Activated T-cell treated with anti-CD3 and anti-CD28 coated beads, Interleukin-2, amount 50 U/mL, for 72 hours (primary cell): ENCODE measurements around the gene BCLAF1. TPM values are rescaled to one million over a fixed set of nuclear protein-coding genes. Genes with fewer than 3 reads are reported as not detected.

Source experiments
- ATAC-seq, 2 donors: fragments of 150-1000 bp; cut with Tn5 transposase; replicated peaks in 1 of 2; 2 replicates each; pipeline ENCODE4 v1.10.0; 2021; ENCODE audit warnings: moderate library complexity in 2 of 2, mild to moderate bottlenecking in 1 of 2
- DNase-seq, 2 donors: peaks; one replicate each; pipeline ENCODE4 v3.0.0; 2021 to 2022; ENCODE audit warnings: mixed read lengths in 1 of 2
- H3K27ac Mint-ChIP-seq: one replicate; pipeline ENCODE4 v1.8.0; 2022; ENCODE audit warnings: mild to moderate bottlenecking, moderate library complexity, mixed read lengths
- H3K27me3 Mint-ChIP-seq: one replicate; pipeline ENCODE4 v1.8.0; 2022; ENCODE audit warnings: low read depth, mixed read lengths
- H3K36me3 Mint-ChIP-seq, 2 donors: one replicate each; pipeline ENCODE4 v1.8.0; 2022; ENCODE audit warnings: mixed read lengths in 2 of 2, mild to moderate bottlenecking in 1 of 2; ENCODE audit not compliant: insufficient read depth in 2 of 2
- H3K4me1 Mint-ChIP-seq: one replicate; pipeline ENCODE4 v1.8.0; 2022; ENCODE audit warnings: low read depth, mixed read lengths
- H3K4me3 Mint-ChIP-seq, 2 donors: one replicate each; pipeline ENCODE4 v1.8.0; 2022; ENCODE audit warnings: mild to moderate bottlenecking in 2 of 2, mixed read lengths in 2 of 2, moderate library complexity in 2 of 2
- H3K9me3 Mint-ChIP-seq, 2 donors: one replicate each; pipeline ENCODE4 v1.8.0; 2022; ENCODE audit warnings: mixed read lengths in 2 of 2
- total RNA-seq, 2 donors: library from RNA; stranded (reverse); gene quantifications; one replicate each; pipeline ENCODE4 v1.2.3, GENCODE V29; 2022

The BCLAF1 gene
- 100 to 1,000 TPM; 146 to 151 TPM for total RNA-seq

- Mint-ChIP-seq H3K27me3 (no peaks in the 10 kb centered on the region), H3K4me3 (peak within 1 kb of the TSS; percentile 85 to 100), H3K9me3 (no peaks in the 10 kb centered on the region), H3K36me3 (peaks cover 5 to 14% of the 10 kb centered on the region in 2 donors), H3K4me1 (peaks cover 64% of the 10 kb centered on the region), H3K27ac (peak within 1 kb of the TSS; percentile 97)
- DNase-seq (peak; percentile 99 to 100), ATAC-seq (peak; percentile 84)
These were observed at the start of gene BCLAF1 for GRCh38 chr6:136289579-136290409. BCLAF1 (minus strand) TSS chr6:136289846; CDS start chr6:136279866, 9,980 bp downstream.

- no peak for DNase-seq
- Mint-ChIP-seq H3K4me3 (no peak overlapping the region), H3K4me1 (no peaks in the 10 kb centered on the region), H3K27me3 (no peaks in the 10 kb centered on the region), H3K36me3 (no peaks in the 10 kb centered on the region), H3K9me3 (no peaks in the 10 kb centered on the region), H3K27ac (no peak overlapping the region)
- ATAC-seq, result no peak
These were observed 48.8 kb upstream of the BCLAF1 start for GRCh38 chr6:136338486-136338885.

GRCh38 chr6:136337606-136338005 lies 48.0 kb upstream of the BCLAF1 start:
- no peak for ATAC-seq
- Mint-ChIP-seq H3K9me3 (no peaks in the 10 kb centered on the region), H3K4me1 (no peaks in the 10 kb centered on the region), H3K27me3 (no peaks in the 10 kb centered on the region), H3K27ac (no peak overlapping the region), H3K4me3 (no peak overlapping the region), H3K36me3 (no peaks in the 10 kb centered on the region)
- DNase-seq, result no peak

- no peak overlapping the region for H3K4me3 Mint-ChIP-seq
- no peak for ATAC-seq
These were observed 47.5 kb upstream of the BCLAF1 start for GRCh38 chr6:136337121-136337520.

GRCh38 chr6:136335736-136336363 lies 46.2 kb upstream of the BCLAF1 start:
- H3K4me1 Mint-ChIP-seq, result no peaks in the 10 kb centered on the region
- no peaks in the 10 kb centered on the region for H3K36me3 Mint-ChIP-seq
- H3K4me3 Mint-ChIP-seq, result no peak overlapping the region
- no peak overlapping the region for H3K27ac Mint-ChIP-seq
- no peak for ATAC-seq
- no peaks in the 10 kb centered on the region for H3K27me3 Mint-ChIP-seq
- no peaks in the 10 kb centered on the region for H3K9me3 Mint-ChIP-seq
- no peak for DNase-seq

More at GRCh38 chr6:136337121-136337520, 47.5 kb upstream of the BCLAF1 start:
- H3K27ac Mint-ChIP-seq, result no peak overlapping the region
- H3K27me3 Mint-ChIP-seq, result no peaks in the 10 kb centered on the region
- no peak for DNase-seq
- no peaks in the 10 kb centered on the region for H3K4me1 Mint-ChIP-seq
- H3K9me3 Mint-ChIP-seq, result no peaks in the 10 kb centered on the region
- no peaks in the 10 kb centered on the region for H3K36me3 Mint-ChIP-seq

- Mint-ChIP-seq H3K36me3 (no peaks in the 10 kb centered on the region), H3K27ac (no peak overlapping the region), H3K27me3 (no peaks in the 10 kb centered on the region), H3K9me3 (no peaks in the 10 kb centered on the region), H3K4me3 (no peak overlapping the region), H3K4me1 (no peaks in the 10 kb centered on the region)
- ATAC-seq (no peak), DNase-seq (peak in 1 of 2 donors; percentile 6)
These were observed 45.2 kb upstream of the BCLAF1 start for GRCh38 chr6:136334853-136335252.

- DNase-seq (no peak), ATAC-seq (no peak)
- H3K4me1 Mint-ChIP-seq, result no peaks in the 10 kb centered on the region
- H3K36me3 Mint-ChIP-seq, result no peaks in the 10 kb centered on the region
- no peaks in the 10 kb centered on the region for H3K27me3 Mint-ChIP-seq
- H3K9me3 Mint-ChIP-seq, result no peaks in the 10 kb centered on the region
- no peak overlapping the region for H3K4me3 Mint-ChIP-seq
- no peak overlapping the region for H3K27ac Mint-ChIP-seq
These were observed 44.8 kb upstream of the BCLAF1 start for GRCh38 chr6:136334465-136334846.

- H3K9me3 Mint-ChIP-seq, result no peaks in the 10 kb centered on the region
- DNase-seq (no peak), ATAC-seq (no peak)
- no peaks in the 10 kb centered on the region for H3K36me3 Mint-ChIP-seq
- no peaks in the 10 kb centered on the region for H3K27me3 Mint-ChIP-seq
- H3K4me3 Mint-ChIP-seq, result no peak overlapping the region
- no peak overlapping the region for H3K27ac Mint-ChIP-seq
- no peaks in the 10 kb centered on the region for H3K4me1 Mint-ChIP-seq
These were observed 44.3 kb upstream of the BCLAF1 start for GRCh38 chr6:136333824-136334464.

- no peak for DNase-seq
- ATAC-seq, result no peak
- Mint-ChIP-seq H3K4me3 (no peak overlapping the region), H3K4me1 (no peaks in the 10 kb centered on the region), H3K27ac (no peak overlapping the region), H3K9me3 (no peaks in the 10 kb centered on the region), H3K27me3 (no peaks in the 10 kb centered on the region), H3K36me3 (no peaks in the 10 kb centered on the region)
These were observed 41.8 kb upstream of the BCLAF1 start for GRCh38 chr6:136331461-136331860.

GRCh38 chr6:136330634-136331033 lies 41.0 kb upstream of the BCLAF1 start:
- H3K27ac Mint-ChIP-seq, result no peak overlapping the region
- H3K4me3 Mint-ChIP-seq, result no peak overlapping the region
- H3K36me3 Mint-ChIP-seq, result no peaks in the 10 kb centered on the region
- no peaks in the 10 kb centered on the region for H3K27me3 Mint-ChIP-seq
- no peak for ATAC-seq
- H3K4me1 Mint-ChIP-seq, result no peaks in the 10 kb centered on the region
- DNase-seq, result no peak
- H3K9me3 Mint-ChIP-seq, result no peaks in the 10 kb centered on the region

- Mint-ChIP-seq H3K4me1 (no peaks in the 10 kb centered on the region), H3K36me3 (no peaks in the 10 kb centered on the region), H3K27me3 (no peaks in the 10 kb centered on the region), H3K27ac (no peak overlapping the region), H3K4me3 (no peak overlapping the region), H3K9me3 (no peaks in the 10 kb centered on the region)
- ATAC-seq (no peak), DNase-seq (no peak)
These were observed 36.5 kb upstream of the BCLAF1 start for GRCh38 chr6:136326038-136326553.

- Mint-ChIP-seq H3K4me3 (no peak overlapping the region), H3K36me3 (no peaks in the 10 kb centered on the region), H3K27ac (no peak overlapping the region), H3K4me1 (no peaks in the 10 kb centered on the region), H3K9me3 (no peaks in the 10 kb centered on the region), H3K27me3 (no peaks in the 10 kb centered on the region)
- DNase-seq (no peak), ATAC-seq (no peak)
These were observed 35.2 kb upstream of the BCLAF1 start for GRCh38 chr6:136324686-136325380.
